Endothelial cell of umbilical vein (primary cell): ENCODE measurements around the gene LONP1.

Source experiments
- EZH2 ChIP-seq: IDR thresholded peaks from 2 replicates; pipeline ENCODE4 v1.6.1; 2012; ENCODE audit warnings: borderline replicate concordance, low read depth, mild to moderate bottlenecking, moderate library complexity, low read length, inconsistent platforms; ENCODE audit not compliant: severe bottlenecking
- GATA2 ChIP-seq: IDR thresholded peaks from 2 replicates; pipeline ENCODE4 v1.7.0; 2011; ENCODE audit warnings: low read depth, mild to moderate bottlenecking, moderate library complexity, mixed read lengths, low read length; ENCODE audit not compliant: insufficient read length, insufficient read depth
- JUN ChIP-seq: IDR thresholded peaks from 2 replicates; pipeline ENCODE4 v1.6.1; 2011; ENCODE audit warnings: borderline replicate concordance, low read depth; ENCODE audit not compliant: insufficient read length, insufficient read depth
- MYC ChIP-seq: IDR thresholded peaks from one replicate; pipeline ENCODE4 v1.6.1; 2011; ENCODE audit warnings: mild to moderate bottlenecking, low read depth, low read length
- POLR2A ChIP-seq: IDR thresholded peaks from 2 replicates; pipeline ENCODE4 v1.6.1; 2012; ENCODE audit warnings: low read depth, mild to moderate bottlenecking, control low read depth, low read length
- POLR2AphosphoS5 ChIP-seq: IDR thresholded peaks from 2 replicates; pipeline ENCODE4 v1.6.1; 2012; ENCODE audit warnings: low read depth, mild to moderate bottlenecking, control low read depth, low read length, moderate library complexity; ENCODE audit not compliant: insufficient read depth
- TF ChIP-seq, protein P1 (sequence below), 2 donors: IDR thresholded peaks; 1 replicate in 1 of 2; 2 replicates in 1 of 2; pipeline ENCODE4 v1.5.1; 2011; ENCODE audit warnings: low read length in 2 of 2, mild to moderate bottlenecking in 2 of 2, moderate library complexity in 2 of 2, control low read depth in 1 of 2, inconsistent platforms in 1 of 2, low read depth in 1 of 2; ENCODE audit not compliant: insufficient read depth in 1 of 2; ENCODE audit errors: extremely low read depth in 1 of 2
- TF ChIP-seq, protein P2 (sequence below): IDR thresholded peaks from 2 replicates; pipeline ENCODE4 v1.6.1; 2011; ENCODE audit not compliant: insufficient read depth, insufficient read length

DNA sequence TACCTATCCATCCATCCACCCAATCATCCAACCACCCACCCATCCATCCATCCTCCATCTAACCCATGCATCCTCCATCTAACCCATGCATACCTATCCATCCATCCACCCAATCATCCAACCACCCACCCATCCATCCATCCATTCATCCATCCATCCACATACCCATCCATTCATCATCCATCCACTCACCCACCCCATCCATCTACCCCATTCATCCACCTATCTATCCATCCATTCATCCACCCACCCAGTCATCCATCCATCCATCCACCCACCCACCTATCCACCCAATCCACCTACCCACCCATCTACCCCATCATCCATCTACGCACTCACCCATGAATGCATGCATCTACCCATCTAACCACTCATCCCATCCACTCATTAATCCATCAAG, 46.2 kb downstream of the LONP1 start:
- no peak for TF ChIP-seq POLR2AphosphoS5
- TF ChIP-seq POLR2A = no peak
- TF ChIP-seq, protein P1, sequence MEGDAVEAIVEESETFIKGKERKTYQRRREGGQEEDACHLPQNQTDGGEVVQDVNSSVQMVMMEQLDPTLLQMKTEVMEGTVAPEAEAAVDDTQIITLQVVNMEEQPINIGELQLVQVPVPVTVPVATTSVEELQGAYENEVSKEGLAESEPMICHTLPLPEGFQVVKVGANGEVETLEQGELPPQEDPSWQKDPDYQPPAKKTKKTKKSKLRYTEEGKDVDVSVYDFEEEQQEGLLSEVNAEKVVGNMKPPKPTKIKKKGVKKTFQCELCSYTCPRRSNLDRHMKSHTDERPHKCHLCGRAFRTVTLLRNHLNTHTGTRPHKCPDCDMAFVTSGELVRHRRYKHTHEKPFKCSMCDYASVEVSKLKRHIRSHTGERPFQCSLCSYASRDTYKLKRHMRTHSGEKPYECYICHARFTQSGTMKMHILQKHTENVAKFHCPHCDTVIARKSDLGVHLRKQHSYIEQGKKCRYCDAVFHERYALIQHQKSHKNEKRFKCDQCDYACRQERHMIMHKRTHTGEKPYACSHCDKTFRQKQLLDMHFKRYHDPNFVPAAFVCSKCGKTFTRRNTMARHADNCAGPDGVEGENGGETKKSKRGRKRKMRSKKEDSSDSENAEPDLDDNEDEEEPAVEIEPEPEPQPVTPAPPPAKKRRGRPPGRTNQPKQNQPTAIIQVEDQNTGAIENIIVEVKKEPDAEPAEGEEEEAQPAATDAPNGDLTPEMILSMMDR (IDR thresholded peaks at IDR 0.05; ENCODE audit: extremely low read depth in 1 of 2, insufficient read depth in 1 of 2, low read depth in 1 of 2, low read length in 2 of 2) = no peak
- no peak for TF ChIP-seq JUN
- no peak for TF ChIP-seq EZH2
- no peak for TF ChIP-seq MYC
- TF ChIP-seq, protein P2, sequence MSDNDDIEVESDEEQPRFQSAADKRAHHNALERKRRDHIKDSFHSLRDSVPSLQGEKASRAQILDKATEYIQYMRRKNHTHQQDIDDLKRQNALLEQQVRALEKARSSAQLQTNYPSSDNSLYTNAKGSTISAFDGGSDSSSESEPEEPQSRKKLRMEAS = no peak
- TF ChIP-seq GATA2 = no peak
